HG02870 (cell line): ENCODE results near the gene NTNG1.

ENCODE experiments used
- ATAC-seq: cut with Tn5 transposase; IDR thresholded peaks from one replicate; pipeline ENCODE4 v1.9.1; 2021; ENCODE audit warnings: mild to moderate bottlenecking, moderate library complexity; ENCODE audit not compliant: unreplicated experiment

The NTNG1 gene

DNA sequence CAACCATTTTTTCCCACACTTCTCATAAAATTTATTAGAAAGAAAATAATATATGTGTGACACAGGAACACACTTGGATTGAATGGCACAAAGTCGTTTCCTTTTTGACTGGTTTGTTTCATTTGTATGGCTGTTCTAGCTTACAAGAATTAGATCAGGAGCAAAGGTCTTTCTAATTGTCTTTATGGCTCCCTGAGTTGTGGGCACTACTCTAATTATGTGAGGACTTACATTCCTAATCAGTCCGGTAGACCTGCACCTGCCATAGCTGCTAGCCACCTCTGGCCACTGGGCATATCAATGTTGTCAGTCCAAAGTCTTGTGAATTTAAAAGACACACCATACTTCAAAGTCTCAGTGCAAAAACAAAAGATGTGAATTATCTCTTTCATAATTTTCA, 346.7 kb downstream of the NTNG1 start:
- no peak for ATAC-seq

DNA sequence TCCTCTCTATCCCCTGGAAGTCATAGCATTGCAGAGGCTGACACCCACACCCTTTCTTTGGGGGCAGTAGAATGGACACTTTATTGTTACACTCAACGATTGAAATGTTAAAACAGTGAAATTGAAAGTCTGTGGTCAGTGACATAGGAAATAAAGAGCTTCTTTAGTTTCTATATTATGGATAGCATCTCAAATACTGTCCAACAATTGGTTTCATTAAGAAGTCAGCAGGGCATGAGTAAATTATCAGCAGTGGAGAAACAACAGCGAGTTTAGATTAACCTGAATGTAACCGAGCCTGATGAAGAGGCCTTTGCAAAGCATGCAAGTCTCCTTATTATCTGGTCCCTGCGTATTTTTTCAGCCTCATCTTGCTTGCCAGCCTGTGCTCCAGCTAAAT, 350.7 kb downstream of the NTNG1 start:
- ATAC-seq: no peak

DNA sequence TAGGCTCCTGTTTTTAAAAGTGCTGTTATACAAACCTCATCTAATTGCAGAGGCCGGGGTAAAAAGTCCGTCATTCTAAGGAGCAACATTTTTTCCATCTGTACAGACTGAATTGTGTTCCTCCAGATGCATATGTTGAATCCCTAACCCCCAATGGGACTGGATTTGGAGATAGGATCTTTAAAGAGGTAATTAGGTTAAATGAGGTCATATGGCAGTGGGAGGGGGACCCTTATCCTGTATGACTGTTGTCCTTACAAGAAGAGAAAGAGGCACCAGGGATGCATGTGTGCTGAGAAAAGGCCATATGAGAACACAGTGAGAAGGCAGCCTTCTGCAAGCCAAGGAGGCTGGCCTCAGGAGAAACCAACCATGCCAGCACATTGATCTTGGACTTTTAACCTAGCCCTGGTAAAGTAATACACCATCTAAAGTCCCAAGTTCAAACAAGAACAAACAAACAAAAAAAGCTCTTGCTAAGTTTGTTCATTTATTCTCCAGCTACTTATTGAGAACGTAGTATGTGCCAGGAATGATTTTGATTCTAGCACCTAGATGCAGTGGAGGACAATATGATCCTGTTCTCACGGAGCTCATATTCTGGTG, 352.4 kb downstream of the NTNG1 start:
- no peak for ATAC-seq

DNA sequence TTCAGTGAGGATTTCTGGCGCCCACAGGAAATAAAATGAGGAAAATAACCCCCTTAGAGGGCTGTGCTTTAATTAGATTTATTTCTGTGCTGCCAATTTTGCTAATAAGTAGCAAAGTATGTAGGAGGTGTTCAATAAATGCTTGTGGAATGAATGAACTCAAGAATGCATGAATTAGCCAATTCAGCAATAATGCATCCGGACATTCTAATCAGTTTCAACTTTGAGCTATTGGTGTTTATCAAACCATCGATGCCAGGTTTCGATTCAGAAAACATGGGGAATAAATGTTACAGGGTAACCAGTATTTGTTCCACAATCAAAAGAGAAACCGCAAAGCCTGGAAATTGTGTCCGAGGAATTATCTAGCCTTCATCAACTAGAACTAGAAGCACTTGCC, 353.2 kb downstream of the NTNG1 start:
- no peak for ATAC-seq

DNA sequence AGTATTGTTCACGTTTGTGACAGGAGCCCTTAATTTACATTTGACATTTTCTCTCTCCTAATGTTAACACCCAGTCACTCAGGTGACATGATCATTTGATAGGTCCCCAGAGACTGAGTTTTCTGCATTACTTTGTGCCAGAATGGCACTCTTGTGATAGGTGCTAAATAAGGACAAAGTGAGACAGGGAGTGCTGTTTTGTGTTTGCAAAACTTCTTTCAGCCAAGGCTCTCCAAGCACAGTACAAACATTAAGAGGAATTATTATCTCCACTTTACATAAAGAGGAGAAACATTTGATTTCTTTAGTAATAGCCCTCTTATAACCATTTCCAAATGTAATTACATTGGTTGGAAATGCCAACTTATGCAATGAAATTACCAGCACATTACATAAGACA, 355.2 kb downstream of the NTNG1 start:
- ATAC-seq: no peak

DNA sequence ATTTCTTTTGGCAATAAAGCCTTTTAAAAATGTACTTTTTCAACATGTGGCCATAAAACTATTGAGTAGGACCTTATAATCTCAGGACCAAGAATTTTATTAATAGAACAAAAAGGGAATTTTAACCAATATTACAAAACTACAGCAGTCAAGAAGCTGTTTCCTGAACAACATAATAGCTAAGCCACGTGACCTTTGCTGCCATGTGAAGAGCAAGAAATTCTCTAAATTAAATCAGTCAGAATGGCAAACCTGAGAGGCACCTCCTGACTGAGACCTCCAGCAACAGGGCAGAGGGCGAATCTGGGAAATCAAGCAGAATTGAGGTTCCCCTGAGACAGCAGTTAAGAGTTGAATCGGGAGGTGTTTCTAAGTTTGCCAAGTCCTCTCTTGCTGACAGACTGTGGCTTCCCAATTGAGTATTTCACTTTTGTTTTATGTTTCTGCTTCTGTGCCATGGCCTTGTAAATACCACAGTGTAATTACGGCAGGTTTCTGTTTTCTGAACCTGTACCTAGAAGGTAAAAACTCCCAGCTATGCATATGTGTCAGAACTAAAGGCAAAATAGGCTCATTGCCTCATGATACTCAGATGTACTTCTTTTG, 358.4 kb downstream of the NTNG1 start:
- ATAC-seq: peak; percentile 98

DNA sequence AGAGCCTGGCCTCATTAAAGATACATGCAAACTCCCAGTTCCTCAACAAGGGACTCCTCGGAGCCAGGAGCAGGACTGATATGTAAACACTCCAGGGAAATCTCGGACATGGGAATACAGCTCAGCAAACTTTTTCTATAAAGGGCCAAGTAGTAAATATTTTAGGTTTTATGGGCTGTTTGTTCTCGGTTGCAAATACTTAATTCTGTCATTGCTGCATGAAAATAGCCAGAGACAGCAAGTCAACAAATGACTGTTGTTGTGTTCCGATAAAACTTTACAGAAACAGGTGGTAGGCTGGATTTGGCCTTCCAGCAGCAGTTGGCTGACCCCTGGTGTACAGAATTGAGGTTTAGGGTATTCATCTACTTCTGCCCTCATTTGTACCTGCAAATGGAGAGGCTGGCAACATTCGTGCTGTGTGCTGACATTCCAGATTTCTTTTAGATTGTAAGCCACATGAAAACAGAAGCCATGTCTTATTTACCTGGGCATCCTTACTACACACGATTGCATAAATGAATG, 360.3 kb downstream of the NTNG1 start:
- no peak for ATAC-seq

DNA sequence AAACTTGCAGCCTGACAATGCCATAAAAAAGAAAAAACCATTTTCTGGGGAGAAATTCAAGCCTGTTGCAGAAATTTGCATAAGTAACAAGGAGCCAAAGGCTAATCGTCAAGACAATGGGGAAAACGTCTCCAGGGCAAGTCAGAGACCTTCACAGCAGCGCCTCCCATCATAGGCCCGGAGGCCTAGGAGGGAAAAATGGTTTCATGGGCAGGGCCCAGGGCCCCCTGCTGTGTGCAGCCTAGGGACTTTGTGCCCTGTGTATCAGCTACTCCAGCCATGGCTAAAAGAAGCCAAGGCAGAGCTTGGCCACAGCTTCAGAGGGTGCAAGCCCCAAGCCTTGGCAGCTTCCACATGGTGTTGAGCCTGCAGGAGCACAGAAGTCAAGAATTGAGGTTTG, 369.5 kb downstream of the NTNG1 start:
- no peak for ATAC-seq

DNA sequence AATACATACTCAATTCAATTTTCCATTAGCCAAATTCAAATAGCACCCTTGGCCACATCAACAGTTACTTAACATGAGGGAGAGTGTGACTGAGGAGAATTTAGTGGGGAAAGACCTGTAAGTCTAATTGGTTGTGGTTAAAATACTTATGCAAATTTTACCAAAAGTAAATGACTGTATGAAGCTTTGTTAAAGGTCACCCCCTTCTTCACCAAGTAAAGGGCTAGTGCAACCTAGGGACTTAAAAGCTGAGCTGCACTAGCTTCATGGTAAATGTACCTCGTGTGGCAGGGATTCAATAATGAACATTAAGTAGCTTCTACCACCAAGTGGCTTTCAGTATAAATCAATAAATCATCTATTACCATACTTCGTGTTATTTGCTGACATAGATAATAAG, 372.0 kb downstream of the NTNG1 start:
- no peak for ATAC-seq

DNA sequence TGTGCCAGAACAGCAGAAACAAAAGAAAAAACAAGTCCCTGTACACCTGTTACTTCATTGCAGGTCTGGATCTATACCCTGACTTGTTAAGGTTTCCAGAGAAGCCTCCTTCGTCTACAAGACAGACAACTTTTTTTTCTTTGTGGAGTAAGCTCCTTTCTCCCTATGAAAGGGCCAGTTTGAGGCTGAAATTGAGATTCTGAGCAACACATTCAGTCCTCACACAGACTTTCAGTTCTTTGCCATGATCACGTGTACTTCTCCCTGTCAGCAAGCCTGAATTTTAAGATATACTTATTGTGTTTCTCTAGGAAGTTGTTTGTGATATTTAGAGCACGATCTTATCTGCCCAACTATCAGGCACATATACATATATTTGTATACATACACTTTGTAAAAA, 374.0 kb downstream of the NTNG1 start:
- ATAC-seq: no peak

DNA sequence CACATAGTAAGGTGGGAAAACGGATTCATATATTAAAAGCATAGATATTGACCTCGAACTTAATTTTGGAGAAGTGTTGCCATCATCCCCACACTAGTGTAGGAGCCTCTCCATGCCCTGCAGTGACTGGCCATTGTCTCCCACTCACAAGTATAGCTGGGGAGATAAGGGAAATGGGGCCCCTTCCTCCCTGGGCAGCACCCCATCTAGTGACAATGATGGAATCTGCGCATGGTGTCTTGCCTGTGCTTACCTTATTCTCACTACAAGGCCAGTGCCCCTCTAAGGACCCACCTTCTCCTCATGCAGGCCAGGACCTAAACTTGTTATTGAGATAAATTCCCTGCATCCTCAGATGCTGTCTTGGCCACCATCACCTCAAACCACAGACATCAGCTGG, 374.9 kb downstream of the NTNG1 start:
- ATAC-seq: no peak

DNA sequence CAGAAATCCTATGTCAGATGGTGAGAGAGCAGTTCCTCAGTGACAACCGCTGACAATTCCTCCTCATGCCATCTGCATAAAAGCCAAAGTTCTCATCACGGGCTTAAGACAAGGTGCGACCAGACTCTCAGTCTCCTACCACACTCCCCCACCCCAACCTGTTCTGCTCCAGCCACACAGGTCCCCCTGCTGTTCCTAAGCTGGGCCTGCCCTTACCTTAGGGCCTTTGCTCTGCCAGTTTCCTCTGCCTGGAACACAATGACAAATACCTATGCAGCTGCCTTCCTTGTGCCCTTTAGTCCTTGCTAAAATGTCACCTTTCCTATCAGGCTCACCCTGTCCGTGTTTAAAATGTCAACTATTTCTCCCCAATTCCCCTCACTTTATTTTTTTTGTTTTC, 382.2 kb downstream of the NTNG1 start:
- ATAC-seq: no peak

DNA sequence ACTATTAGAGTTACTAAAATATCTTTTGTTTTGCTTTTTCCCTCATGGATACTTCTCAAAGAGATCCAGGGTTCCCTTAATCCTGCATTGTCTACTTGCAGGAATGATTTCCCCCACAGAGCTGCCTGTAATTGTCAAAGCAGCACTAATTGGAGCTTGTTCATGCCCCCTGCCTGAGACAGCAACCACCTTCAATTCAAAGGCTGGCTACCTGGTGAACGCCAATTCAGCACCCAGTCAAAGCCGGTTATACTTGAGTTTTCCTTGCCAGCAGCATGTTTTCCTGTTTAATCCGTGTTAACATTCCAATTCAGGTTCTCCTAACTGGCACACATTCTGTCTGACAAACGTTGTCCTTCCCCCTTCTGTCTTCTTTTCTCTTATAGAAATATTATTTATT, 382.9 kb downstream of the NTNG1 start:
- ATAC-seq: no peak

DNA sequence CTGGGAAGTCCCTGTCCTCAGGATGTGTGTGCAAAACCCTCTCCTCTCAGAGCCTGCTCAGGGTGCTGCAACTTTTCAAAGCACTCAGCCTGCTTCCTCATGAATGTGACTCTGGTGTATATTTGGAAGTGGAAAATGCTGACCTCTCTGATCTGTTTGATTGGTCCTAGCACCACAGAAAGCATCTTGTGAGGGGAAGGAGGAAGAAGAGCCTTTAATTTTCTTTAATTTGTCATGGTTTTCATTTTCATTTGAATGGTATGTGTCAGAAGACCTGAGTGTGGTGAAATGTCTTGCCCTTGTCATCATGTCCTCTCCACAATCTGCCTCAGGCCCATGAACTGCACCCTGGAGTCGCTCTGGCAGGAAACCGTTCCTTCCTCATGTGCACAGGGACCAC, 383.5 kb downstream of the NTNG1 start:
- ATAC-seq: no peak

DNA sequence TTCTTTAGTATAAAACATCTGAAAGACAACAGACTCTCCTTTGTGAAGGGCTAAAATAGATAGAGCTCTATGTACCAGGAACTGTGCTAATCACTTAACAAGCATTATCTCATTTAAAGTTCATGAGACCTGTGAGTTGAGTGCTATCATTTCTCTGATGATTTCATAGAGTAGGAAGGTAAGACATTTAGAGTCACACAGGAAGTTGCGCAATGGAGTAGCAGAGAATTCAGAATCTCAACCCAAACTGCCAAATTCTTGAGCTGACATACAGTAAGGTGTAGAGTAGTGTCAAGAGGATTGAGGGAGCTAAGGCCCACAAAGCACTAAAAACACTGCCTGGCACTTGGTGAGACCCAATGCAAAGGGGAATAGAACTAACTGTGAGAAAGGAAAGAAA, 384.3 kb downstream of the NTNG1 start:
- no peak for ATAC-seq

DNA sequence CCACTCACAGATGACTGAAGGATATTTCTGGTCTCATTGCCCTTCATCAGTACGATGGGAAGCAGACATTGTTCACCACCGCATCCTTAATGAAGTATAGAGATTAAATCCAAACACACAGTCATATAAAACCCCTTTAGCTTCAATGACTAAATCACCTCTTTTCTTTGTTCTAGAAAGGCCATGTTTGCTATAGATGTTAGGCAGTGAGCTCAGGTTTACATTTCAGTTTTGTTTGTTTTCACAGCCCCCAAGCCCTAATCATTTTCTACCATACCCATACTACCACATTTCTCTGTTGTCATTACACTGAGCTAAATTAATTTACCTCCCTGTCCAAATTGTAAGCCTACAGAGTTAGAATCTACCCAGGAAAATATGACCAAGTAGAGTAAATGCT, 385.1 kb downstream of the NTNG1 start:
- ATAC-seq: no peak

DNA sequence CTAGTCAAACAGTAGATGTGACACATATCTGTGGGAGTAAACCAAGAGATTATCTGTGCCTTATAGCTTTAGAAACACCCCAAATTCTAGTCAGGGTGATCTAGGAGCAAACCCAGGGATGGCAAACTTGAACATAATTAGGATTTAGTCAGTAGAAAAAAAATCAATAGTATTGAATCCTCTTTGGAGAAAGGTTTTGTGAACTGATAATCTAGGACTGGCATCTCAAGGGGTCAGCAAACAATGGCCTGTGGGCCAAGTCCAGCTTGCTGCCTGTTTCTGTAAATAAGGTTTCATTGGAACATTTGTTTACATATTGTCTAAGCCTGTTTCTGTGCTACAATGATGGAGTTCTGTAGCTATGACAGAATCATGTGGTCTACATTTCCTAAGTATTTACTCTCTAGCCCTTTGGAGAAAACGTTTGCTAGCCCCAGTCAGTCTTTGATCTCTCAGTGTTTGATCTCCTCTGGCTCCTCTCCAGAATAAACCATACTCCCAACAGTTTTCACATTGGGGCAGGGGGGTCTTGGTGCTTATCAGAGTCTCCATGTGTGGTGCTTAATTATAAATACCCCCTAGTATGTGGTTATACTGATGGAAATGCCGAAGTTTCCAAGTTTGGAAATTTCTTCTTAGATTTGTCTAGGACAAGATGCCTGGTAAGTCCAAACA, 385.8 kb downstream of the NTNG1 start:
- no peak for ATAC-seq

DNA sequence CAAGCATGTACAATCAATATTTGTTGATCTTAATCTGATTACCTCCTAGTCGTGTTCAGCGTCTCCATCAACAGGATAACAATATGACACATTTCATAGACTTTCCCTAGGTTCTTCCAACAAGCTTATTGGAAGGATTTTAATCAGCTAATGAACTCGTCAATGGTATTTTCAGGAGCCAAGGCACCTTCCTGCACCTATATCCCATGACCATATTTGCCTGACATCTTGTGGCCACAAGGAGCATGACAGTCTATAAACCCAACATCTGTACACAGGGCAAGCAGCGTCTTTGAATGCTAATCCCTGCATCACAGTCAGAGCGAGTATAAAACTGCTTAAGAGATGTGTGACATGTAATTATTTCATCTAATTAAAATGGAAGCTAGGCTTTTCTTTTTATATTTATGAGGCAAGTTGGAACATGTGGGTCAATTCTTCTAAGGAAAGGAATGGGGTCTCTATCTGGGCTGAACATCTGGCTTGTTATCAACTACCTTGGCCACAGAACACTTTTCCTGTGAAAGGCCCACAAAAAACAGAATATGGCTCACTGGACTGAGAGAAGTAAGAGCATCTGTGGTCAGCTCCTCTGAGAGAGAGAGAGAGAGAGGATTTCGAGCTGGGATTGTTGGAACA, 388.8 kb downstream of the NTNG1 start:
- peak; percentile 98 for ATAC-seq

DNA sequence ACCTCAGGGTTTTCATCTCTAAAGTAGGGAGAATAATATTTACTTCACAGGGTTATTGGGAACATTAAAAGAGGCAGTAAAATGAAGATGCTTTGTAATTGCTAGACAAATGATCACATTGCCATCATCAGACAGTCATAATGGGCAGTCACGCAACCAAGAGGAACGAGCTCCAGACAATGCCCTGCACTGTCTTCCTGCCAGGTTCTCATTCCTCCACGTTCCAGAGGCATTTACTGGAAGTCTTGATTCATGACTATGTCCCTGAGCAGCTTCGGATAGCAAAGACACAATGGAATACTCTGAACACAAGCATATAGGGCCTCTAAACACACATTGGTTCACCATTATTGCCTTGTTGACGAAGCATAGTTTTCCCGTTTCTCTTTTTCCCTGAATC, 389.7 kb downstream of the NTNG1 start:
- ATAC-seq: no peak

DNA sequence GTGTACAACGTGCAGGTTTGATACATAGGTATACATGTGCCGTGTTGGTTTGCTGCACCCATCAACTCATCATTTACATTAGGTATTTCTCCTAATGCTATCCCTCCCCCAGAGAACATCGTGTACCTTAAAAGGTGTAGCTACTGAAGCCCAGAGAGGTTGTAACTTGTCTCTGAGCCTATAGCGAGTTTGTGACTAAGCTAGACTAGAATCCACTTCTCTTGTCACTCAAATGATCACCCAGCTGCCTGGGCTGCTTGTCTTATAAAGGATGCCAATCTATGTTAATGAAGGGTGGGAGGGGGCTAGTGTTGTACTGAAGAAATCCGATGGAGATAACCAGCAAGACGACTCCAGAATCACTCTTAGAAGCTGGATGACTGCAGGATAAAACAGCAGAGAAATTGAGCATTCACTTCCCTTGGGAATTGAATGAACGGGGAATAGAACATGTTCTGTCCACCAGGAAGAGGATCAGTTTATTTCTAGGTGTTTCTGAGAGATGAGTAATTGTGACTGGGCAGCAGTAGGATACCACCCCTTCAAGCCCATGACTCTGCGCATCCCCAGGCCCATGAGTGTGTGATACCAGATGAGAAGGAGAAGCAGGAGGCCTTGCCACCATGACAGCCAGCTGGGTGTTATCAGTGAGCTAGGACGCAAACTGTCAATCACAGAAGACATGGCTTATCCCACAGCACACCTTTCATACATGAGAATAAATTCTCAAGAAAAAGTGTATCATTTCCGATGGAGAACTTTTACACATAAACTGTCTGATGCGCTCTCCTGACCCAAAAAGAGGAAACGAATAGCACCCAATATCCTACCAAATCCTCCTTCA, 390.4 kb downstream of the NTNG1 start:
- ATAC-seq: no peak

DNA sequence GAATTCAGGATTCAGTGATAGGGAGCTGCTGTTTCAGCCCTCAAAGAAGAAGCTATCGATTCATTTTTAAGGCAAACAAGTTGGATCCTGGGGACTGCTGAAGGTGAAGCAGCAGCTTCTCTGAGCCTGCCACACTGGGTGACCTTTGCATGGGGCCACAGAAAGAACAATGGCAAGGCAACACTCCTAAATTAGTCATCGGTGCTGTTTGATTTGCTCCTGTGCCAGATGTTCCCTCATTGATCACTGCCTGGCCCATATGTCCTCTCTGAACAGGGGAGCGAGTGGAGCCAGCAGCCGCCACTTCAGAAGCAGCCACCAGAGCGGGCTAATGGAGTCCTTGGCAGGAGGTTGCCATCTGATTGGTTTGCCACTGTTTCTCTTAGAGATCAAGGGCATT, 391.5 kb downstream of the NTNG1 start:
- no peak for ATAC-seq
